Stimulated activated CD8-positive, alpha-beta memory T cell treated with anti-CD3 and anti-CD28 coated beads, Interleukin-15, amount 100 ng/mL, for 4 hours (primary cell): ENCODE results near the gene GOLGA6L2.
"Not testable (repeated sequence)": the region's sequence is repeated elsewhere in the genome, so short reads cannot be mapped to it uniquely, and the experiment has no call there.

Experiments
- DNase-seq, 2 donors: peaks; one replicate each; pipeline ENCODE4 v3.0.0-alpha.2; 2020; ENCODE audit warnings: low read depth in 2 of 2

Gene GOLGA6L2

GRCh38 chr15:23424111-23424904 is 22.7 kb downstream of the GOLGA6L2 start:
- no peak for DNase-seq

GRCh38 chr15:23422946-23423708 is 23.9 kb downstream of the GOLGA6L2 start:
- DNase-seq: no peak

- no peak for DNase-seq
Measured at GRCh38 chr15:23422099-23422945, 24.7 kb downstream of the GOLGA6L2 start.

- no peak for DNase-seq
Measured at GRCh38 chr15:23420806-23421575, 26.1 kb downstream of the GOLGA6L2 start.

GRCh38 chr15:23416349-23417276 is 30.4 kb downstream of the GOLGA6L2 start:
- DNase-seq: no peak

- DNase-seq: not testable (repeated sequence)
Measured at GRCh38 chr15:23415866-23416265, 31.2 kb downstream of the GOLGA6L2 start.

GRCh38 chr15:23415321-23415865 is 31.6 kb downstream of the GOLGA6L2 start:
- DNase-seq: no peak

GRCh38 chr15:23412881-23413600 is 34.0 kb downstream of the GOLGA6L2 start:
- DNase-seq: not testable (repeated sequence)

GRCh38 chr15:23411841-23412240 is 35.2 kb downstream of the GOLGA6L2 start:
- no peak for DNase-seq

GRCh38 chr15:23403550-23403949 is 43.5 kb downstream of the GOLGA6L2 start:
- no peak for DNase-seq

GRCh38 chr15:23402544-23402943 is 44.5 kb downstream of the GOLGA6L2 start:
- no peak for DNase-seq

- no peak for DNase-seq
Measured at GRCh38 chr15:23402140-23402539, 44.9 kb downstream of the GOLGA6L2 start.

- no peak for DNase-seq
Measured at GRCh38 chr15:23401627-23402026, 45.4 kb downstream of the GOLGA6L2 start.

GRCh38 chr15:23399207-23399606 is 47.8 kb downstream of the GOLGA6L2 start:
- not testable (repeated sequence) for DNase-seq

GRCh38 chr15:23398357-23398756 is 48.7 kb downstream of the GOLGA6L2 start:
- DNase-seq: not testable (repeated sequence)

GRCh38 chr15:23397779-23398178 is 49.3 kb downstream of the GOLGA6L2 start:
- no peak for DNase-seq

- DNase-seq: no peak
Measured at GRCh38 chr15:23395832-23396231, 51.2 kb downstream of the GOLGA6L2 start.

- DNase-seq: no peak
Measured at GRCh38 chr15:23395030-23395692, 51.9 kb downstream of the GOLGA6L2 start.
